Testis (tissue), 3 donors: ENCODE measurements around the gene RDH5. TPM values are rescaled to one million over a fixed set of nuclear protein-coding genes. Genes with fewer than 3 reads are reported as not detected.
A peak's percentile ranks its signal among the peaks of the same experiment; 100 is the strongest.

ENCODE experiments used
- DNase-seq: peaks from one replicate; pipeline ENCODE4 v3.0.0-alpha.2; 2019
- H3K27ac ChIP-seq, 2 donors: fragments of 200-600 bp; sonication (generic); one replicate each; pipeline ENCODE4 v1.5.1; 2019
- H3K27me3 ChIP-seq: fragments of 200-600 bp; sonication (generic); one replicate; pipeline ENCODE4 v1.5.1; 2019
- H3K36me3 ChIP-seq: fragments of 200-600 bp; sonication (generic); one replicate; pipeline ENCODE4 v1.5.1; 2017; ENCODE audit warnings: low read depth; ENCODE audit errors: missing control alignments
- H3K4me1 ChIP-seq: fragments of 200-600 bp; sonication (generic); one replicate; pipeline ENCODE4 v1.5.1; 2019
- H3K4me3 ChIP-seq, 2 donors: fragments of 200-600 bp; sonication (generic); one replicate each; pipeline ENCODE4 v1.5.1; 2017 to 2019
- H3K9me3 ChIP-seq: fragments of 200-600 bp; sonication (generic); one replicate; pipeline ENCODE4 v1.5.1; 2017
- POLR2A ChIP-seq: fragments of 450-650 bp; IDR thresholded peaks from one replicate; pipeline ENCODE4 v1.6.1; 2017; ENCODE audit warnings: antibody characterized with exemption, mild to moderate bottlenecking, moderate library complexity
- WGBS, 2 donors: methylation state at CpG; one replicate each; pipeline ENCODE4 v1.1.5; 2018; 5-methylcytosine and 5-hydroxymethylcytosine counted together
- intact Hi-C: fragments of 100-400 bp; cut with DNase I; formaldehyde crosslinking; loops from one replicate; pipeline ENCODE4 v1.15.1; 2023; ENCODE audit warnings: low total_unique reads
- polyA plus RNA-seq: library from polyadenylated mRNA; stranded (reverse); fragments of 350-450 nt; fragmentation: Illumina TruSeq; extraction: RNeasy Lipid Tissue Mini Kit (QIAGEN cat#74804); gene quantifications from one replicate; pipeline ENCODE4 v1.2.3, GENCODE V29; 2014; ENCODE audit warnings: low read depth, low replicate concordance; ENCODE audit not compliant: insufficient read depth
- total RNA-seq, 2 donors: library from RNA; depleted of rRNA; stranded (reverse); fragments of >200 nt; gene quantifications; one replicate each; pipeline ENCODE4 v1.2.3, GENCODE V29; 2016
- TF ChIP-seq, protein P1 (sequence below), 3 experiments: fragments of 450-650 bp in 2 of 3; fragments of 200-600 bp in 1 of 3; sonication (generic) in 1 of 3; IDR thresholded peaks; one replicate each; pipeline ENCODE4 v1.5.1; 2016 to 2019; ENCODE audit warnings: antibody characterized with exemption in 3 of 3, mild to moderate bottlenecking in 2 of 3, moderate library complexity in 1 of 3

Gene RDH5
- total and polyA plus RNA-seq, 3 donors from 2014 or later, result 9.8 to 18.0 (median 15.1) TPM

- Histone ChIP-seq H3K27ac (no peak overlapping the region), H3K9me3 (no peaks in the 10 kb centered on the region), H3K27me3 (no peaks in the 10 kb centered on the region), H3K36me3 (no peaks in the 10 kb centered on the region), H3K4me1 (peaks cover 38% of the 10 kb centered on the region), H3K4me3 (no peak overlapping the region)
- WGBS, 2 donors, result 46 to 52% methylated on average over 3 of the region's 3 CpGs
- no peak for DNase-seq
- no peak for TF ChIP-seq POLR2A
- TF ChIP-seq, protein P1, sequence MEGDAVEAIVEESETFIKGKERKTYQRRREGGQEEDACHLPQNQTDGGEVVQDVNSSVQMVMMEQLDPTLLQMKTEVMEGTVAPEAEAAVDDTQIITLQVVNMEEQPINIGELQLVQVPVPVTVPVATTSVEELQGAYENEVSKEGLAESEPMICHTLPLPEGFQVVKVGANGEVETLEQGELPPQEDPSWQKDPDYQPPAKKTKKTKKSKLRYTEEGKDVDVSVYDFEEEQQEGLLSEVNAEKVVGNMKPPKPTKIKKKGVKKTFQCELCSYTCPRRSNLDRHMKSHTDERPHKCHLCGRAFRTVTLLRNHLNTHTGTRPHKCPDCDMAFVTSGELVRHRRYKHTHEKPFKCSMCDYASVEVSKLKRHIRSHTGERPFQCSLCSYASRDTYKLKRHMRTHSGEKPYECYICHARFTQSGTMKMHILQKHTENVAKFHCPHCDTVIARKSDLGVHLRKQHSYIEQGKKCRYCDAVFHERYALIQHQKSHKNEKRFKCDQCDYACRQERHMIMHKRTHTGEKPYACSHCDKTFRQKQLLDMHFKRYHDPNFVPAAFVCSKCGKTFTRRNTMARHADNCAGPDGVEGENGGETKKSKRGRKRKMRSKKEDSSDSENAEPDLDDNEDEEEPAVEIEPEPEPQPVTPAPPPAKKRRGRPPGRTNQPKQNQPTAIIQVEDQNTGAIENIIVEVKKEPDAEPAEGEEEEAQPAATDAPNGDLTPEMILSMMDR (IDR thresholded peaks at IDR 0.05), result no peak
- intact Hi-C loops, result no loop called here
These were observed 5.4 kb downstream of the RDH5 start for GRCh38 chr12:55725556-55725955.

DNA sequence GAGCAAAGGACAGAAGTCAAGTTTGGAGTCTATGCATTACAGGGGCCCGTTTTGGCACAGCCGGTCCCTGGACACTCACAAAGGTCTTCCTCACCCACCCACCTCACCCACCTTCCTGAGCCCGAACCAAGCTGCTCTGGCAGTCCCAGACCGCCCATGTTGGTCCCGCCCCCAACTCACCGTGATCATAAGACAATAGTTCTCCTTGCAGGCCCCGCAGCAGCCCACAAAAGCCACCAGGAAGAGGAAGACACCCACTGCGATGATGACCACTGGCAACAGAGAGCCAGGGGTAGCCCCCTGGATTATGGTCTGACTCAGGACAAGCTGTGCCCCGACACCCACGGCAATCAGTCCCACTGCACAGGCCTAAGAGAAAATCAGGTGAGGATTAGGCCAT lies 6.8 kb downstream of the RDH5 start:
- TF ChIP-seq, protein P1 (IDR thresholded peaks at IDR 0.05), result no peak
- no peak for TF ChIP-seq POLR2A
- 24 to 36% methylated on average over 9 to 10 of the region's 10 CpGs for WGBS, 2 donors
- H3K4me1 ChIP-seq, result peaks cover 36% of the 10 kb centered on the region
- H3K27me3 ChIP-seq, result no peaks in the 10 kb centered on the region
- H3K36me3 ChIP-seq, result no peaks in the 10 kb centered on the region
- intact Hi-C loops, result no loop called here
- no peaks in the 10 kb centered on the region for H3K9me3 ChIP-seq
- peak overlapping the region in 1 of 2 donors; percentile 90 for H3K4me3 ChIP-seq
- DNase-seq, result no peak
- H3K27ac ChIP-seq, result peak overlapping the region; percentile 99 to 100

GRCh38 chr12:55727643-55728185 lies 7.5 kb downstream of the RDH5 start:
- Histone ChIP-seq H3K4me1 (peaks cover 36% of the 10 kb centered on the region), H3K27ac (peak overlapping the region; percentile 99 to 100), H3K9me3 (no peaks in the 10 kb centered on the region), H3K36me3 (no peaks in the 10 kb centered on the region), H3K27me3 (no peaks in the 10 kb centered on the region), H3K4me3 (peak overlapping the region; percentile 90 to 95)
- intact Hi-C loops, result no loop called here
- TF ChIP-seq, protein P1 (IDR thresholded peaks at IDR 0.05), result no peak
- TF ChIP-seq POLR2A, result no peak
- 0 to 1% methylated on average over 9 of the region's 9 CpGs for WGBS, 2 donors
- peak; percentile 83 for DNase-seq

- TF ChIP-seq, protein P1 (IDR thresholded peaks at IDR 0.05), result peak in 1 of 3 experiments; percentile 11
- TF ChIP-seq POLR2A, result no peak
- H3K27me3 ChIP-seq, result no peaks in the 10 kb centered on the region
- no peaks in the 10 kb centered on the region for H3K36me3 ChIP-seq
- H3K4me3 ChIP-seq, result peak overlapping the region; percentile 90 to 95
- DNase-seq, result peak; percentile 80
- H3K27ac ChIP-seq, result peak overlapping the region; percentile 99 to 100
- peaks cover 36% of the 10 kb centered on the region for H3K4me1 ChIP-seq
- 0 to 1% methylated on average over 3 to 53 of the region's 61 CpGs for WGBS, 2 donors
- no peaks in the 10 kb centered on the region for H3K9me3 ChIP-seq
- intact Hi-C loops, result no loop called here
These were observed 8.2 kb downstream of the RDH5 start for GRCh38 chr12:55728186-55728938.
